HFFc6 (cell line): ENCODE data around the gene PTPRN2. TPM values are rescaled to one million over a fixed set of nuclear protein-coding genes. Genes with fewer than 3 reads are reported as not detected.

ENCODE experiments used
- DNase-seq: peaks from one replicate; pipeline ENCODE4 v3.0.0-alpha.2; 2018
- H3K27ac Mint-ChIP-seq: 2 replicates; pipeline ENCODE4 v1.8.0; 2020; ENCODE audit warnings: mild to moderate bottlenecking, mixed read lengths
- H3K27me3 Mint-ChIP-seq: 2 replicates; pipeline ENCODE4 v1.8.0; 2021; ENCODE audit warnings: mild to moderate bottlenecking, moderate library complexity, mixed read lengths; ENCODE audit not compliant: insufficient read depth
- H3K36me3 Mint-ChIP-seq: 2 replicates; pipeline ENCODE4 v1.8.0; 2021; ENCODE audit warnings: low read depth, mixed read lengths
- H3K4me1 Mint-ChIP-seq: 2 replicates; pipeline ENCODE4 v1.8.0; 2020; ENCODE audit warnings: low read depth, mixed read lengths
- H3K4me3 Mint-ChIP-seq: 2 replicates; pipeline ENCODE4 v1.8.0; 2020; ENCODE audit warnings: mild to moderate bottlenecking, moderate library complexity, mixed read lengths
- H3K9me3 Mint-ChIP-seq: 2 replicates; pipeline ENCODE4 v1.8.0; 2020; ENCODE audit warnings: mild to moderate bottlenecking, mixed read lengths
- total RNA-seq, 6 experiments: library from RNA; stranded (reverse); fragmentation: NEBNext Ultra II Directional; extraction: Animal tissue kit (Norgen Biotek cat#: 25700); gene quantifications; 2 replicates in 1 of 6; 3 replicates in 5 of 6; pipeline ENCODE4 v1.2.3, GENCODE V29; 2021
- TF ChIP-seq, protein P1 (sequence below): fragments of 200-600 bp; sonication (generic); IDR thresholded peaks from 2 replicates; pipeline ENCODE4 v1.5.0; 2021; ENCODE audit warnings: antibody characterized with exemption, mild to moderate bottlenecking

The PTPRN2 gene
- total RNA-seq, 6 experiments from 2014 or later: 0.05 to 0.27 (median 0.23) TPM

DNA sequence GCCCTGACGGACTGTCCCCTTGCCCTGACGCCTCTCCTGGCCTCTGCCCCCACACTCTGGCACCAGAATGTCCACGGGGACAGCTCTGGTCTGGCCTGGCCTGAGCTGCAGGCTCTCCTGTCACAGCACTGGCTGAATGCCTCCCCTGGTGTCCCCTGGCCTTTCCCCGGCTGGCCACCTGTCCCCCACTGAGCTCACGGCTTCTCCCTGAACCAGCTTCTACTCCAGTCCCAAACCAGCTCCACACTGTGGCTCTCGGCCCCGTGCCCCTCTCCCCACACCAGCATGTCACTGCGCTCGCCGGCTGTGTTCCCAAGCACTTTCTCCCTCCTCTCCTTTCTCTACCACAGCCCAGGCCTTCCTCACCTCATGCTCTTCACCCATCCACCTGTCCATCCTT, 864.4 kb downstream of the PTPRN2 start:
- Mint-ChIP-seq H3K27me3 (peaks cover 2% of the 10 kb centered on the region; the same call in 1 of the 2 replicates), H3K27ac (no peak overlapping the region), H3K4me3 (no peak overlapping the region), H3K36me3 (peaks cover 5% of the 10 kb centered on the region; the same call in 1 of the 2 replicates), H3K4me1 (no peaks in the 10 kb centered on the region), H3K9me3 (peaks cover 54% of the 10 kb centered on the region)
- DNase-seq: no peak
- TF ChIP-seq, protein P1, sequence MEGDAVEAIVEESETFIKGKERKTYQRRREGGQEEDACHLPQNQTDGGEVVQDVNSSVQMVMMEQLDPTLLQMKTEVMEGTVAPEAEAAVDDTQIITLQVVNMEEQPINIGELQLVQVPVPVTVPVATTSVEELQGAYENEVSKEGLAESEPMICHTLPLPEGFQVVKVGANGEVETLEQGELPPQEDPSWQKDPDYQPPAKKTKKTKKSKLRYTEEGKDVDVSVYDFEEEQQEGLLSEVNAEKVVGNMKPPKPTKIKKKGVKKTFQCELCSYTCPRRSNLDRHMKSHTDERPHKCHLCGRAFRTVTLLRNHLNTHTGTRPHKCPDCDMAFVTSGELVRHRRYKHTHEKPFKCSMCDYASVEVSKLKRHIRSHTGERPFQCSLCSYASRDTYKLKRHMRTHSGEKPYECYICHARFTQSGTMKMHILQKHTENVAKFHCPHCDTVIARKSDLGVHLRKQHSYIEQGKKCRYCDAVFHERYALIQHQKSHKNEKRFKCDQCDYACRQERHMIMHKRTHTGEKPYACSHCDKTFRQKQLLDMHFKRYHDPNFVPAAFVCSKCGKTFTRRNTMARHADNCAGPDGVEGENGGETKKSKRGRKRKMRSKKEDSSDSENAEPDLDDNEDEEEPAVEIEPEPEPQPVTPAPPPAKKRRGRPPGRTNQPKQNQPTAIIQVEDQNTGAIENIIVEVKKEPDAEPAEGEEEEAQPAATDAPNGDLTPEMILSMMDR: no peak

DNA sequence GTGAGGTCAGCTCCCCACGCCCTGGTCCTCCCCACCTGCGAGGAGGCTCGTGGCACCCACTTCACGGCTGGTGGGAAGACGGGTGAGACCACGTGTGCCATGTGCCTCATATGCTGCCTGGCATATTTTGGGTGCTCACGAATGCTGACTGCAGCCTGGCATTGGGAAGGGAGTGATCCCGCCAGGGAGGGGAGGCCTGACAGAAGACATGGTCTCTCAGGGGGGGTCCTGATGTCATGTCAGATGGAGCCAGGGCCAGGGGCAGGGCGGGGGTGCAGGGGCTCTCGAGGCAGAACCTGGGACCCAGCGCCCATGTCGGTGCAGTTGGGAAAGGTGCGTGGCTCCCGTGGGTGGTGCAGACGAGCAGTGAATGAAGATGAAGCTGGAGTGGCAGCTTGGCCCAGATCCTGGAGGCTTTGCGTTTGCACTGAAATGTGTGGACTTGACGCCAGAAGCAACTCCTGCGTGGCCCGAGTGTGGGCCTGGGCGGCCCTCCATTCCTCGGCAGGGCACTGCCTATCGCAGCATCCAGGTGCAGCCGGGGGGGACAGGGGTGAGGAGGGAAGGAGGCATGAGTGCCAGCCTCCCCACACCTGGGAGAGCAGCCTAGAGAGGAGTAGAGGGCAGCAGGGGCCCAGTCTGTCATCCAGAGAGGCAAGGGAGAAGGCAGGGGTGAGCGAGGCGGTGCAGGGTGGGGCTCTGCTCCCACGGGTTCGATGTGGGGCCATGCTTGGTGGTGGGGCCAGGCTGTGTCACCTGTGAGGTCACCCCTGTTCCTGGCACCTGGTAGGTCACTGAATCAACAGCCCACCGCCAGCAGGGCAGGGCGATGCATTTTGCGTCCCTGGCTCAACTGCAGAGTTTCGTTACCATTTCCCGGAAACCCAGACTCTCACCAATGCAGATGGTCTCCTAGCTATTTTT, 865.2 kb downstream of the PTPRN2 start:
- Mint-ChIP-seq H3K36me3 (peaks cover 5% of the 10 kb centered on the region), H3K9me3 (peaks cover 61% of the 10 kb centered on the region), H3K4me1 (no peaks in the 10 kb centered on the region), H3K27ac (no peak overlapping the region), H3K27me3 (peaks cover 2% of the 10 kb centered on the region; the same call in 1 of the 2 replicates), H3K4me3 (no peak overlapping the region)
- DNase-seq: no peak
- TF ChIP-seq, protein P1: no peak

DNA sequence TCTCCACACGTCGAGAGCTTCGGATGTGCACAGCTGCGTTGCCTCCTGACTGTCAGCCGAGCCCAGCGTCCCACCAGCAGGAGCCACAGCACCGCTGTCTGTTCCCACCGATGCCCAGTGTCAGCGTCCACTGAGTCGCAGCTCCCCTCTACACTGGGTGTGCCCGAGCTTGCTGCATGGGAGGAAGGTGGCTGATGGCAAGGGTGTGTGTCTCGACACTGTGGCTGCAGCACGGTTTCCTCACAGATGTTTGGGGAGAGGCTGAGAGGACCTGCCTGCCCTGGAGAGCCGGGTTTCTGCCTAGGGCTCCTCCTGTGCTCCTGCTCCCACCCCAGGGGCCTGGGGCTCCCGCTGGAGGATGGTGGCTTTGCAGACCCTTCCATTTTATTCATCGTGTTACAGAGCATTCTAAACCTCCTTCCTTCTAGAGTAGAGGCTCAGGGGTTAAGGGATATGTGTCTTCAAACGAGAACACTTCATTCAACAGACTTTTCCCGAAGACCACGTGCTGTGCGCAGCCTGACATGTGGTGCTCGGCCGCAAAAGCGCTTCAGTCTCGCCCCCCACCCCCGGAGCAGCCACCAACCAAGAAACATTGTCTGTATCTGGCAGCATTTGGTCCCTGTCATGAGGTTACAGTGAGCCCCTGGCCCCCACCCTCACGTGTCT, 866.0 kb downstream of the PTPRN2 start:
- Mint-ChIP-seq H3K27ac (no peak overlapping the region), H3K9me3 (peaks cover 64% of the 10 kb centered on the region), H3K4me1 (no peaks in the 10 kb centered on the region), H3K36me3 (peaks cover 5% of the 10 kb centered on the region), H3K27me3 (peaks cover 2% of the 10 kb centered on the region; the same call in 1 of the 2 replicates), H3K4me3 (no peak overlapping the region)
- TF ChIP-seq, protein P1: no peak
- no peak for DNase-seq

DNA sequence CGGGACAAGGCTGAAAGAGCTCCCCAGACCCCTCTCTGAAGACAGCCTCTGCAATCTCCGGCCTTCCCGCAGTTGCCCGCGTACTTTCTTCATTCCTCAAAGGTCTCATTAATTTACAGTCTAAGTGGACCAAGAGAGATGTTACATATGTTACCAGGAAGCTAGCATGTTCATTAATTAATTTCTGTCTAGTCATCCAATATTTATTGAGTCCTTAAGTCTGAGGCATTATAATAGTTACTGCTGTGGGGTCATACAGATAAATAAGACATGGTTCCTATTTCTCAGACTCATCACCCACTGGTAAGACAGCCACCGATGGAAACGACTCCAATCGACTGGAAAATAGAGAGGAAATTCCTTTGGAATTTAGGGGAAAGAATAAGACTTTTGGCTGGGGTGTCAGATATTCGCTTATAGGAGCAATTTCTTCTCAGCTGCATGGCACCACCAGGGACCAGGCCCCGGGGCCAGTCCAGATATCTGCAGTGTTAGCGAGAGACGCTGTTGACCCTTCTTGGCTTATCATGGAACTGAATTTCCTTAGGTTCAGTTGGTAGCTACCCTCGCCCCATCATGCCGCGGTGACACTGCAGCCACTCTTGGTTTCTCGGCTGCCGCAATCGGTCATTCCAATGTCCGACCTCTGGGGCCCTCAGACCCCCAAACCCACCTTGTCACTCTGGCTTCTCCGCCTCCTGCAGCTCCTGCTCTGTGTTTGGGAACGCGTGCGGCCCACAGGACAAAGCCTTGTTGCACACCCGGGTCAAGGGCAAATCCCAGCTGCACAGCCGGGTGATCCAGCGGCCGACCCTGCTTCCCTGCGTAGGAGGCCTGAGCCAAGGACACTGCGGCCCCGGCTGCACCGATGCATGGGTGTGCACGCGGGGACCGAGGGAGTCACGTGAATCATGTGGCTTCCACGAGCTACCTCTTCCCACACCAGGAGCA, 867.6 kb downstream of the PTPRN2 start:
- H3K9me3 Mint-ChIP-seq: peaks cover 70% of the 10 kb centered on the region
- no peak for DNase-seq
- no peaks in the 10 kb centered on the region for H3K4me1 Mint-ChIP-seq
- H3K27me3 Mint-ChIP-seq: peaks cover 2% of the 10 kb centered on the region; the same call in 1 of the 2 replicates
- no peak overlapping the region for H3K27ac Mint-ChIP-seq
- TF ChIP-seq, protein P1: no peak
- no peak overlapping the region for H3K4me3 Mint-ChIP-seq
- H3K36me3 Mint-ChIP-seq: peaks cover 5% of the 10 kb centered on the region
